Endothelial cell of umbilical vein (primary cell): ENCODE measurements around the gene RBFOX1.

Experiments used
- EZH2 ChIP-seq: IDR thresholded peaks from 2 replicates; pipeline ENCODE4 v1.6.1; 2012; ENCODE audit warnings: borderline replicate concordance, low read depth, mild to moderate bottlenecking, moderate library complexity, low read length, inconsistent platforms; ENCODE audit not compliant: severe bottlenecking
- POLR2A ChIP-seq: IDR thresholded peaks from 2 replicates; pipeline ENCODE4 v1.6.1; 2012; ENCODE audit warnings: low read depth, mild to moderate bottlenecking, control low read depth, low read length
- POLR2AphosphoS5 ChIP-seq: IDR thresholded peaks from 2 replicates; pipeline ENCODE4 v1.6.1; 2012; ENCODE audit warnings: low read depth, mild to moderate bottlenecking, control low read depth, low read length, moderate library complexity; ENCODE audit not compliant: insufficient read depth
- TF ChIP-seq, protein P1 (sequence below), 2 donors: IDR thresholded peaks; 1 replicate in 1 of 2; 2 replicates in 1 of 2; pipeline ENCODE4 v1.5.1; 2011; ENCODE audit warnings: low read length in 2 of 2, mild to moderate bottlenecking in 2 of 2, moderate library complexity in 2 of 2, control low read depth in 1 of 2, inconsistent platforms in 1 of 2, low read depth in 1 of 2; ENCODE audit not compliant: insufficient read depth in 1 of 2; ENCODE audit errors: extremely low read depth in 1 of 2

DNA sequence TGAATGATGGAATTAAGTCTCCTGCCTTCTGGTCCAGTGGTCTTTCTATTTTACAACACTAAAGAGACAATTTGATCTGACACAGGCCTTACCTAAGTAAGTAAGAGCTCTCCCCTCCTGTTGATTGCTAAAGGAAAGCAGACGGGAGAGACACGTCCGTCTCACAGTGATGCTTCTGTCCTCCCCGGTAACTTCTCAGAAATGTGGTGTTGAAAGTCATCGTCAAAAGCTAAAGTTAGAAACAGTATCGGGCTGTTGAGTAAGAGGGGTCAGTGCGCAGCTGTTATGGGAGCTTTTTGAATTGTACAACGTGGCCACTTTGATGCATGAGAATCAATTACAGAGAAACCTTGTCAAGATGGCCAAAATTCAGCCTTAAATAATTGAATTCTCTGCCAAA is 1.9 kb upstream of the RBFOX1 start:
- TF ChIP-seq, protein P1, sequence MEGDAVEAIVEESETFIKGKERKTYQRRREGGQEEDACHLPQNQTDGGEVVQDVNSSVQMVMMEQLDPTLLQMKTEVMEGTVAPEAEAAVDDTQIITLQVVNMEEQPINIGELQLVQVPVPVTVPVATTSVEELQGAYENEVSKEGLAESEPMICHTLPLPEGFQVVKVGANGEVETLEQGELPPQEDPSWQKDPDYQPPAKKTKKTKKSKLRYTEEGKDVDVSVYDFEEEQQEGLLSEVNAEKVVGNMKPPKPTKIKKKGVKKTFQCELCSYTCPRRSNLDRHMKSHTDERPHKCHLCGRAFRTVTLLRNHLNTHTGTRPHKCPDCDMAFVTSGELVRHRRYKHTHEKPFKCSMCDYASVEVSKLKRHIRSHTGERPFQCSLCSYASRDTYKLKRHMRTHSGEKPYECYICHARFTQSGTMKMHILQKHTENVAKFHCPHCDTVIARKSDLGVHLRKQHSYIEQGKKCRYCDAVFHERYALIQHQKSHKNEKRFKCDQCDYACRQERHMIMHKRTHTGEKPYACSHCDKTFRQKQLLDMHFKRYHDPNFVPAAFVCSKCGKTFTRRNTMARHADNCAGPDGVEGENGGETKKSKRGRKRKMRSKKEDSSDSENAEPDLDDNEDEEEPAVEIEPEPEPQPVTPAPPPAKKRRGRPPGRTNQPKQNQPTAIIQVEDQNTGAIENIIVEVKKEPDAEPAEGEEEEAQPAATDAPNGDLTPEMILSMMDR (IDR thresholded peaks at IDR 0.05; ENCODE audit: extremely low read depth in 1 of 2, insufficient read depth in 1 of 2, low read depth in 1 of 2, low read length in 2 of 2) = no peak
- TF ChIP-seq POLR2AphosphoS5 (no peak), POLR2A (no peak), EZH2 (no peak)
